ENCODE results near the gene EGFR. TPM values are rescaled to one million over a fixed set of nuclear protein-coding genes. Genes with fewer than 3 reads are reported as not detected.

Gene EGFR
- total RNA-seq, 1 experiment from 2014 or later = 28.9 TPM

- peaks cover 38% of the 10 kb centered on the region for H3K36me3 ChIP-seq
- peak overlapping the region; percentile 99 for H3K4me3 ChIP-seq
- no peak for DNase-seq (ENCODE audit: low read depth in 1 of 2, low spot score in 2 of 2)
- no peaks in the 10 kb centered on the region for H3K27me3 ChIP-seq (replicated peaks)
- H3K9me3 ChIP-seq (replicated peaks) = no peaks in the 10 kb centered on the region
- peaks cover 24% of the 10 kb centered on the region for H3K4me1 ChIP-seq (replicated peaks)
- H3K27ac ChIP-seq = no peak overlapping the region
Measured at GRCh38 chr7:55020466-55020871, 1.7 kb downstream of the EGFR start.

DNA sequence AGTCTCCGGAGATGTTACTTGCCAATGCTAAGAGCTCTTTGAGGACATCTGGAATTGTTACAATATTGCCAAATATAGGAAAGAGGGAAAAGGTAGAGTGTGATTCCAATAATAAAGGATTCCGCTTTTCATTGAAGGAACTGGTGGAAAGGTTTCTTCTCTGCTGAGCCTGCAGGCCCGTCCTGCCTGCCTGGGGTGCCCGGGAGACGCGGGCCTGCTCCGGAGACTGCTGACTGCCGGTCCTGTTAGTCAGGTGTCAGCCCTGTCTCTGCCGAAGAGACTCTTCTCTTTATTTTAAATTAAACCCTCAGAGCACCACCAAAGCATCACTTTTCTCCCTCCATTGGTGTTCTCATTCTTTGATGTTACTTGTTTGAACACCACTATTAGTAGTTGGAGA lies 2.2 kb downstream of the EGFR start:
- no peak overlapping the region for H3K4me3 ChIP-seq
- H3K4me1 ChIP-seq (replicated peaks) = peaks cover 24% of the 10 kb centered on the region
- no peaks in the 10 kb centered on the region for H3K9me3 ChIP-seq (replicated peaks)
- H3K27ac ChIP-seq = no peak overlapping the region
- peaks cover 43% of the 10 kb centered on the region for H3K36me3 ChIP-seq
- no peak for DNase-seq (ENCODE audit: low read depth in 1 of 2, low spot score in 2 of 2)
- no peaks in the 10 kb centered on the region for H3K27me3 ChIP-seq (replicated peaks)

- Histone ChIP-seq H3K4me1 (replicated peaks) (peaks cover 24% of the 10 kb centered on the region), H3K36me3 (peaks cover 47% of the 10 kb centered on the region), H3K9me3 (replicated peaks) (no peaks in the 10 kb centered on the region), H3K27ac (no peak overlapping the region), H3K27me3 (replicated peaks) (no peaks in the 10 kb centered on the region), H3K4me3 (no peak overlapping the region)
- DNase-seq (ENCODE audit: low read depth in 1 of 2, low spot score in 2 of 2) = no peak
Measured at GRCh38 chr7:55022002-55022985, 3.5 kb downstream of the EGFR start.

GRCh38 chr7:55023841-55024505 lies 5.2 kb downstream of the EGFR start:
- Histone ChIP-seq H3K4me3 (no peak overlapping the region), H3K36me3 (peaks cover 42% of the 10 kb centered on the region), H3K27me3 (replicated peaks) (no peaks in the 10 kb centered on the region), H3K27ac (no peak overlapping the region), H3K9me3 (replicated peaks) (no peaks in the 10 kb centered on the region), H3K4me1 (replicated peaks) (peaks cover 14% of the 10 kb centered on the region)
- no peak for DNase-seq (ENCODE audit: low read depth in 1 of 2, low spot score in 2 of 2)

GRCh38 chr7:55024776-55025175 lies 6.0 kb downstream of the EGFR start:
- Histone ChIP-seq H3K27ac (no peak overlapping the region), H3K27me3 (replicated peaks) (no peaks in the 10 kb centered on the region), H3K9me3 (replicated peaks) (no peaks in the 10 kb centered on the region), H3K4me1 (replicated peaks) (peaks cover 16% of the 10 kb centered on the region), H3K4me3 (no peak overlapping the region), H3K36me3 (peaks cover 34% of the 10 kb centered on the region)
- DNase-seq (ENCODE audit: low read depth in 1 of 2, low spot score in 2 of 2) = no peak

DNA sequence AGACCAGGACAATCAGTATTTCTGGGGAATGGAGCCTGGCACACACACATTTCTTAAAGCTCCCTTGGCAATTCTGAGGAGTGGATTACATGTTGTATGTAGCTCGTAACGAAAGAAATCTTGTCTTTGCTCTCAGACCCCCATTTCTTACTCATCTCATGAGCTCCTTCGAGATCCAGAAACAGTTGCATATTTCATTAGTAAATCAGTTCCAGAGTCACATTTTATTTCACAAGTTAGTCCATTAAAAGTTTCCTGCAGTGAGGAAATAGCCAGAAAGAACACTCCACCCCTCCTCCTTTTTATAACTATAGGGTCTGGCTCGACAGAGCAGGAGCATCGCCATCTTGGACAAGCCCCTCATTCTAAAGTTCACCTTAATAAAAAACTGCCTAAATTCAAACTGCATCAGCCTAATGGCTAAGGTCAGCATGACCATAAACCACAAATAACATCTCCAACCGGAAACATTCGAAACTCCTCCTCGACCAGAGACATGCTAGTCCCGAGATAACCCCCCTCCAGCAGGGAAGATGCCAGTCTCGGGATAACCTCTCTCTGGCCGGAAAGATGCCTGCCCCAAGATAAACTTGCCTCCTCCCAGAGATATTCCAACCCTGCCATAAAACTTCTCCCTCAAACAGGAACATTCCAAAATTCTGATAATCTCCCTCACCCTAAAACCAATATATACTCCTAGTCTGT lies 7.4 kb downstream of the EGFR start:
- no peak for DNase-seq (ENCODE audit: low read depth in 1 of 2, low spot score in 2 of 2)
- H3K27me3 ChIP-seq (replicated peaks) = no peaks in the 10 kb centered on the region
- H3K36me3 ChIP-seq = peaks cover 22% of the 10 kb centered on the region
- H3K4me1 ChIP-seq (replicated peaks) = peaks cover 13% of the 10 kb centered on the region
- no peak overlapping the region for H3K27ac ChIP-seq
- no peaks in the 10 kb centered on the region for H3K9me3 ChIP-seq (replicated peaks)
- H3K4me3 ChIP-seq = no peak overlapping the region

GRCh38 chr7:55026867-55027490 lies 8.2 kb downstream of the EGFR start:
- Histone ChIP-seq H3K36me3 (peaks cover 22% of the 10 kb centered on the region), H3K9me3 (replicated peaks) (no peaks in the 10 kb centered on the region), H3K27ac (no peak overlapping the region), H3K4me1 (replicated peaks) (peaks cover 13% of the 10 kb centered on the region), H3K4me3 (no peak overlapping the region), H3K27me3 (replicated peaks) (no peaks in the 10 kb centered on the region)
- DNase-seq (ENCODE audit: low read depth in 1 of 2, low spot score in 2 of 2) = no peak

DNA sequence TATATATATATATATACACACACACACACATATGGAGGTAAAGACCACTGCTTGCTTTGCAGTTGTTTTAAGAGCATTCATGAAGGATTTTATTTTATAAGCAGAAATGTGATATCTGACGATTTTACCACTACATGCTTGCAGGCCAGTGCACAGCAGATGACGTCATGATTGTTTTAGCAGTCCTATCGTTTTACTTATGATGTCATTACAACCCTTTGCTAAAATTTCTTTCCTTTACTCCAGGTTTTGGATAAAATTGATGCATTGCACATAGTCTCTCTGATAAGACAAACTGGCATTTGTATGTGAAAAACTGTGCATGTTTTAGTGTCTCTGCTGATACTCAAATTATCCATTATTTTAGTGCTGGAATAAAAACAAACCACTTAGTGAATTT lies 9.2 kb downstream of the EGFR start:
- DNase-seq (ENCODE audit: low read depth in 1 of 2, low spot score in 2 of 2) = no peak
- H3K27ac ChIP-seq = no peak overlapping the region
- H3K4me1 ChIP-seq (replicated peaks) = peaks cover 13% of the 10 kb centered on the region
- no peaks in the 10 kb centered on the region for H3K9me3 ChIP-seq (replicated peaks)
- H3K27me3 ChIP-seq (replicated peaks) = no peaks in the 10 kb centered on the region
- H3K4me3 ChIP-seq = no peak overlapping the region
- H3K36me3 ChIP-seq = peaks cover 22% of the 10 kb centered on the region

GRCh38 chr7:55030314-55030713 lies 11.5 kb downstream of the EGFR start:
- Histone ChIP-seq H3K36me3 (peaks cover 11% of the 10 kb centered on the region), H3K4me1 (replicated peaks) (peaks cover 9% of the 10 kb centered on the region), H3K4me3 (no peak overlapping the region), H3K27me3 (replicated peaks) (no peaks in the 10 kb centered on the region), H3K27ac (no peak overlapping the region), H3K9me3 (replicated peaks) (no peaks in the 10 kb centered on the region)
- no peak for DNase-seq (ENCODE audit: low read depth in 1 of 2, low spot score in 2 of 2)

DNA sequence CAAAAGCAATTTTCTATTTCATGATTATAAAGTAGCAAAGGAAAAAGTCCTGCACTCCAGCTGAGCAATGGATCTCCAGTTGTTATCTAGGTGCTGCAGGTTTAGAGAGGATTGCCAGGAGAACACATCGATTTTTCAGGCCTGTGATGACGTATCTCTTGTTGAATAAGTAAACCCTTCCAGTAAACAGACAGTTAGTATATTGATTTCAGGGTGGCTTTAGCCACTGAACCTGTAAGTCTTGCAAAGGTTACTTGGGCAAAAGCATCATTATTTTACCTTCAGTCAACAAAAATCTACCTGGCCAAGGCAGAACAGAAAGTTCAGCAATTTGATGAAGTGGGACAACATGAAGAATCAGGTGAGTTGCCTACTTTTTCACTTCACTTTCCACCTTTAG lies 12.3 kb downstream of the EGFR start:
- H3K4me3 ChIP-seq = no peak overlapping the region
- peaks cover 5% of the 10 kb centered on the region; the same call in 1 of the 2 replicates for H3K36me3 ChIP-seq
- H3K9me3 ChIP-seq (replicated peaks) = no peaks in the 10 kb centered on the region
- DNase-seq (ENCODE audit: low read depth in 1 of 2, low spot score in 2 of 2) = no peak
- no peaks in the 10 kb centered on the region for H3K27me3 ChIP-seq (replicated peaks)
- no peak overlapping the region for H3K27ac ChIP-seq
- peaks cover 16% of the 10 kb centered on the region for H3K4me1 ChIP-seq (replicated peaks)

GRCh38 chr7:55032069-55032699 lies 13.4 kb downstream of the EGFR start:
- Histone ChIP-seq H3K4me1 (replicated peaks) (peaks cover 16% of the 10 kb centered on the region), H3K27ac (no peak overlapping the region)

DNA sequence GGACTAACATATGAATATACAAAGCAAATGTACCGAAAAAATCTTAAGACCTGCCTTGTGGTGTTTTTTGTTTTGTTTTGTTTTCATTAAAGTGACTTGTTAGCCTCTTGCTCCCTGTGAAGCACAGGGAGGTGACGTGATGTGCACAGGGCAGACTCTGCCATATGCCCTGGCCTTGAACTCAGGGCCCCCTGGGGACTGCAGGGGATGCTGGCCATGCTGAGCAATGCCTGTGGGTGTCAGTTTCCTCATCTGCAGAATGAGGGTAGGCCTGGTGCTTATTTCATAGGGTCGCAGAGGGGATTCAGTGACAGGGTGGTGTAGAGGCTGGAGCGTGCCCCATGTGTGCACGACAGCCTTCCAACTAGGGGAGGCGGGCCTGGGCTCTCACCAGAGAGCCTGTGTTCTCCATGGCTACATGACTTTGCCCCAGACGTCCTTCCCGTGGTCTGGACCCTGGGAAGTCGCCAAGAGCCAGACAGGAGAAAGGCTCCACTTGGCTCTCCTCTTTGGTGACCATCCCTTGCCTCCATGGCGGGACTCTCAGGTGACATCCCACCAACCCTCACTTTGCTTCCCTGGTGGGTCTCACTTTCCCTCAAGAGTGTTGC lies 14.5 kb downstream of the EGFR start:
- no peak for DNase-seq (ENCODE audit: low read depth in 1 of 2, low spot score in 2 of 2)
- Histone ChIP-seq H3K27me3 (replicated peaks) (no peaks in the 10 kb centered on the region), H3K27ac (no peak overlapping the region), H3K9me3 (replicated peaks) (no peaks in the 10 kb centered on the region), H3K4me3 (no peak overlapping the region), H3K36me3 (no peaks in the 10 kb centered on the region), H3K4me1 (replicated peaks) (peaks cover 16% of the 10 kb centered on the region)

More at GRCh38 chr7:55032069-55032699, 13.4 kb downstream of the EGFR start:
- H3K27me3 ChIP-seq (replicated peaks) = no peaks in the 10 kb centered on the region
- no peaks in the 10 kb centered on the region for H3K36me3 ChIP-seq
- H3K9me3 ChIP-seq (replicated peaks) = no peaks in the 10 kb centered on the region
- no peak for DNase-seq (ENCODE audit: low read depth in 1 of 2, low spot score in 2 of 2)
- no peak overlapping the region for H3K4me3 ChIP-seq

- Histone ChIP-seq H3K4me1 (replicated peaks) (peaks cover 12% of the 10 kb centered on the region), H3K9me3 (replicated peaks) (no peaks in the 10 kb centered on the region), H3K36me3 (no peaks in the 10 kb centered on the region), H3K27me3 (replicated peaks) (no peaks in the 10 kb centered on the region), H3K4me3 (no peak overlapping the region), H3K27ac (no peak overlapping the region)
- no peak for DNase-seq (ENCODE audit: low read depth in 1 of 2, low spot score in 2 of 2)
Measured at GRCh38 chr7:55034776-55035175, 16.0 kb downstream of the EGFR start.
